Right renal cortex interstitium (tissue), 3 donors: ENCODE results near the gene FGFR2. TPM values are rescaled to one million over a fixed set of nuclear protein-coding genes. Genes with fewer than 3 reads are reported as not detected.

Source experiments
- DNase-seq, 3 donors: peaks; one replicate each; pipeline ENCODE4 v3.0.0-alpha.2; 2013; ENCODE audit warnings: low read depth in 3 of 3, low spot score in 2 of 3
- polyA plus RNA-seq, 3 donors: library from polyadenylated mRNA; unstranded; fragments of 120-200 nt; gene quantifications; one replicate each; pipeline ENCODE4 v1.2.1, GENCODE V29; 2013; ENCODE audit not compliant: insufficient read length in 3 of 3

Gene FGFR2
- polyA plus RNA-seq, 3 donors: 96.1 to 106 (median 102) TPM

DNA sequence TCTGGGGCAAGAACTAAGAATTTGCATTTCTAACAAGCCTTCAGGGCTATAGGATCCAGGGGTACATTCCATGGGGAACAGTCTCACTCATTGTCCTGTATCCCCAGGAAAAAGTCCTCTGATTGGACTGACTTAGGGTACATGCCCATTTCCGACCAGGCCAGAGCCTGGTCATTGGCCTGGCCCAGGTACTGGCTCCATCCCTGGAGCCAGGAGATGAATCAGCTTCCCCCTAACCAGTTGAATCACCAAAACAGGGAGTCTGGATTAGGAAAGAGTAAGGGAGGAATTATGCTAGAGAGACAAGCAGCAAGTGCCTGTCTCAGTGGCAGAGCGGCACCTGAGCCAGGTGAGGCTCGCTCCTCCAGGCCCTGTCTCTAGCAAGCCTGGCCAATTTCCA lies 137.5 kb downstream of the FGFR2 start:
- DNase-seq: no peak

- no peak for DNase-seq
These were observed 138.4 kb downstream of the FGFR2 start for GRCh38 chr10:121459622-121460453.

- DNase-seq: no peak
These were observed 139.0 kb downstream of the FGFR2 start for GRCh38 chr10:121459279-121459621.

- DNase-seq: no peak
These were observed 140.5 kb downstream of the FGFR2 start for GRCh38 chr10:121457729-121458128.

- no peak for DNase-seq
These were observed 142.9 kb downstream of the FGFR2 start for GRCh38 chr10:121455377-121455776.

GRCh38 chr10:121454781-121455180 lies 143.5 kb downstream of the FGFR2 start:
- no peak for DNase-seq

GRCh38 chr10:121453160-121453559 lies 145.1 kb downstream of the FGFR2 start:
- DNase-seq: no peak

- no peak for DNase-seq
These were observed 145.7 kb downstream of the FGFR2 start for GRCh38 chr10:121452581-121452980.

DNA sequence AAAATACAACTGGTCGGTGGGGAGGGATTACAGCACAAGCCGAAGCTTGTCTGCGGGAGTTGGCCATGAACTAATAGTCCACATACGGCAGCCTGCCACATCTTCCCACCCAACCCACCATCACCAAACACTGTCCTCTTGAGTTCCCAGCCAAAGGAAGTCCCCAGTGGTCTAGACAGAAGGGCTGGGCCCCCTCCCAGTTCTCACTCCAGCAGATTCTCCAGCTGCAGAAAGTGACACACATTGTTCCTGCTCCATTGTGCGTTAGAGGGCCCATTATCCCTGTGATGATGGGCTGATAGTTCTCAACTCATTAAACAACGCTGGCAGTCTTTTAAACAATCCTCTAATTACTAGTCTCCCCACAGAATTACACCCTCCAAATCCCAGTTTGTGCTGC lies 148.0 kb downstream of the FGFR2 start:
- DNase-seq: no peak

- no peak for DNase-seq
These were observed 148.7 kb downstream of the FGFR2 start for GRCh38 chr10:121449482-121449924.

GRCh38 chr10:121448766-121449421 lies 149.3 kb downstream of the FGFR2 start:
- DNase-seq: no peak

DNA sequence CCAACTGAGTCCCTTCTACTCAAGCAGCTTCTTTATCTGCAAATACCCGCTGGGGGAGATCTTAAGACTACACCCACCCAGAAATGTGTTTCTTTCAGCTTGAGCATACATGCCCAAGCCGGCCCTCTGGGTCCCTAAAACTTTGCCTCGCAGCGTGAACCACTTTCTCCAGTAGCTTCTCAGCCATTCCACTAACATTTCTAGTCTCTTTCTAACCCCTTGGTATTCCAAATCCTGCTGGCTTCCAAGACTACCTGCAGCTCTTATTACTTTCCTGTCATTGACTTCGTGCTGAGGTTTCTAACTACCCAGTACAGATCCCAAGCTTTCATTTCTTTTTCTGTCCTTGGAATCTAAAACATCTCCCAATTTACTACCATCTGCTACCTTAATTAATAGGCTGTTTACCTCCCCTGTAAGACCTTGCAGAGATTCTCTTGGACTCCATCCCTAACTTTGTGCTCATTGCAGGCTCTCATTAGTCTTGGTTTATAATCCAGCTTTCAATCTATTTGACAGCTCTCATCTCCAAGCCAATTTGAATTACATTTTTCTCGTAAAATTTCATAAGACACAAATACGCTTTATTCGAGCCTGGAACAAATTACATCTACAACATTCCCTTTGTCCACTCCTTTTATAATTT lies 153.6 kb downstream of the FGFR2 start:
- no peak for DNase-seq

DNA sequence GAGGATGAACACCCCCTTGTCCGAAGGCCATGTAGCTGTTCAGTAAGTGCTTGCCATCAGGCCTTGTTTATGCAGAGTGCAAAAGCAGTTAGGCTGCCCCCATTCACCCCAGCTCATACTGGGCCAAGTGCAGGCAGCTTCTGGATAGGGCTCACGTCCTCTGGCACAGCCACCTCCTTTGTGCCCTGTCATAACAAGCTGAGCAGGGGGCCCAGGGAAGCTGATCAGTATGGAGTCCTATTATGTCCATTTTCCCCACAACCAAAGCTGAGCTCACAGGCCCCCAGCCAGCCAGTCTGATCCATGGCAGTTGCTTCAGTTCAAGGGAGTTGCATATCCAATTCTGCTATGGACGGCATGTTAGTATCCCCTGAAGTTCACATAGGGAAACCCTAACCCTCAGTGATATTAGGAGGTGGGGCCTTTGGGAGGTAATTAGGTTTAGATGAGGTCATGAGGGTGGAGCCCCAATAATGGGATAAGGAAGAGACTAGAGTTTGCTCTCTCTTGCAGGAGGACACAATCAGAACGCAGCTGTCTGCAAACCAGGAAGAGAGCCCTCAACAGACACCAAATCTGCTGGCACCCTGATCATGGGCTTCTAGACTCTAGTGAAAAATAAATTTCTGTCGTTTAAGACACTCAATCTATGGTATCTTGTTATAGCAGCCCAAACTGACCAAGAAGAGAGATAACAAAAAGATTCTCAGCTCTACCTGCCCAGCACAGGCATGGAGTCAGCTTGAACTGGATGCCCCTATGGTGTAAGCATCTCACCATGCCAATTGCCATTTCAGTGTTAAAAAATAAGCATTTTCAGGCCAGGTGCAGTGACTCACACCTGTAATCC lies 155.9 kb downstream of the FGFR2 start:
- DNase-seq: no peak

GRCh38 chr10:121440461-121440860 lies 157.8 kb downstream of the FGFR2 start:
- DNase-seq: no peak

DNA sequence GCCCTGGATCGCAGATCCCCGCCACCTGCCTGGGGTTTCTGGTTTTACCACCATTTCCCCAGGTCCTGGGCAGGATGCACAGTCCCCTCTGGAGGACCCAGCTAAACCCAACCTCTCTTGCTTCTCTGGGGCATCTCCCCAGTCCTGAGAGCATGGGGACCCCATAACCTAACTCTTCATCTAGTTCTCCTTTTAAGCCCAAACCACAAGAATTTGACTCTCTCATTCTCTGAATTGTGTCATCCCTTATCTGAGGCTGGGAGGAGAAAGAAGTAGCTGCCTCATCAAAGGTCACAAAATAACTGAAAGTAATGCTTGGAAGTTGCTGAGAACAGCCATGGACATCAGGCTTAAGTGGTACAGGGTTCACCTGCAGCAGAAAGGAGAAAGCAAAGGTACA lies 159.9 kb downstream of the FGFR2 start:
- no peak for DNase-seq

DNA sequence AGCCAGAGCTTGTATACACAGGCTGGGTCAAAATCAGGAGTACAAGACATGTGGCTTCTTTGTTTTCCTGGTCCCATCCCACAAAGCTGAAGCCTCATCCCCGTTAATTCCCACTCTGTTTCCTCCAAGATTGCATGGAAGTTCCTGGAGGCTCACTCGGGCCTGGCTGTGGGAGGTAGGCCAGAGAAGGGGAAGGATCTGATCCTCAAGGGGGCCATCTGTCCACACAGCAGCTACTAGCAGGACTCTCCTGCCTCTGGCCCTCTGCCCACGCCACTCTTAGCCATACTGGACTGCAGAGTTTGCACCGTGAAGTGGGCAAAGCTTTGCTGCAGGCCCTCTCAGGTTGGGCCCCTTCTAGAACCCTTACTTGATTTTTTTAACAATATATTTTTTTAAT lies 160.6 kb downstream of the FGFR2 start:
- DNase-seq: no peak

- no peak for DNase-seq
These were observed 161.5 kb downstream of the FGFR2 start for GRCh38 chr10:121436630-121437341.

DNA sequence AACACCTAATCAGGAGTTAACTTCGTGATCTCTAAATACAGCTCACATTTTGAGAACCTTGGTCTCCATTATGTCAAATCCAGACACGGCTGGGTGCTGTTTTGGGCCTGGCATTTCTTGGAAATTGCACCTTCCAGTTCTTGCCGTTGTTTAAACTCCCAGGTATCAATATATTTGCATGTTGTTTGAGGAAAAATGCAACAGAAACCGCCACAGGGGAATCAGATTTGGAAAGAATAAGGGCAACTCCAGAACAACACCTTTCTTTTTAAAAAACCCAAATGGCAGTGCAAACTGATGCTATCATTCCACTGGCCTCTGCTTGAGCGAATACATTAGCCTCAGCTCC lies 162.0 kb downstream of the FGFR2 start:
- no peak for DNase-seq

DNA sequence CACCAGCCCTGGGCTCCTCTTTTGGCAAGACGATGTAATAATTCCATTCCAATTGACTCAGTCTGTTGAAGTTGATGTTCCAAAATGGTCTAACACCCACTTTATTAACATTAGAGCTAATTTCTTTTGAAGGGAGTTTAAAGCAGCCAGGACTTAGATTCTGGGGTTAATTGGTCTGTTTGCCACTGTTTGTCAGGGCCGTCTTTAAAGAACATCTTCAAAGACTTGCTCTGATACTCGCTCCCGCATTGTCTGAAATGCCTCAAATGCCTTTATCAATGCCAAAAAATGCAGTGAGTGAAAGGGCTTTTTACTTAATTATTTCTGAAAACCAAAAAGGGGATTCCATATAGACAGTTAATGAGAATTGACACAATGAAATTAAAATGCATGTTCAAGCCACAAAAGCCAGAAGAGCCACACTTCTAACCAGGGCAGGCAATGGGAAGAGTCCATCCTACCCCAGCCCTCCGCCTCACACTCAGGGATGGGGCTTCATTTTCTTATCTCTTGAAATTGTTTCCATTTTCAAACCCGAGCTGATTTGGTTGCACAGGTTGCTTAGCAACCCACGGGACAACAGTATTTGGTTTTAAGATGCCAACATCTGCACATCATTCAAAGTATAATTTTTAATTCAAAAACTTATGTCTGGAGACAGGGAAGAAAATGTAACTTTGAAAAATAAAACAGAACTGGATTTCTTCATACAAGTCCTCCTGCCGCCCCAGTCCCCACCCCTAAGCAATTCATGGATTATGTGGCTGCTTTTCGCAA lies 163.0 kb downstream of the FGFR2 start:
- no peak for DNase-seq

DNA sequence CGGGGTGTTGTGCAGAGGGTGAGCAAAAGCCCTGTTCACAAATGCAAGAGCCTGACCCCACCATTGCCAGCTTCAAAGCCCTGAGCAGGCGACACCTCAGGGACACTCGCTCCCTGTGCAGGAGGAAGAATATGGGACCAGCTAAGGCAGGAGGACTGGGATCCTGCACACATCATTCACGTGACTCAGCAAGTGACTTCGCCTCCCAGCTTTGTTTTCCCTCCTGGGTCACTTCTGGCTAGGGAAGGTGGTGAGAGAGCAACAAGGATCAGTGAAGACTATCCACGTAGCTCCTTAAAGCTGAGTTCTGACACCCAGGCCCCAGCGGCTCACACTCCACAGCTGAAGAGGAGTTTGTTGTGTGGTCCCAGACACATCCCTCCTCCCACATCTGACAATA lies 164.3 kb downstream of the FGFR2 start:
- no peak for DNase-seq
